Nephron (organoid): ENCODE data around the gene ZSWIM6.
A peak's percentile ranks its signal among the peaks of the same experiment; 100 is the strongest.

Source experiments
- H3K27ac Mint-ChIP-seq, 3 experiments: 2 replicates each; pipeline ENCODE4 v1.8.0; 2020; ENCODE audit warnings: mixed read lengths in 3 of 3, mild to moderate bottlenecking in 2 of 3, moderate library complexity in 1 of 3
- H3K27me3 Mint-ChIP-seq: 2 replicates; pipeline ENCODE4 v1.8.0; 2021; ENCODE audit warnings: low read depth, mild to moderate bottlenecking, moderate library complexity, mixed read lengths
- H3K36me3 Mint-ChIP-seq: 2 replicates; pipeline ENCODE4 v1.8.0; 2020; ENCODE audit warnings: low read depth, mixed read lengths
- H3K4me1 Mint-ChIP-seq: 2 replicates; pipeline ENCODE4 v1.8.0; 2020; ENCODE audit warnings: mixed read lengths
- H3K4me3 Mint-ChIP-seq, 3 experiments: 2 replicates each; pipeline ENCODE4 v1.8.0; 2020; ENCODE audit warnings: mild to moderate bottlenecking in 3 of 3, mixed read lengths in 3 of 3, moderate library complexity in 2 of 3
- H3K9me3 Mint-ChIP-seq: 2 replicates; pipeline ENCODE4 v1.8.0; 2020; ENCODE audit warnings: mixed read lengths
- TF ChIP-seq, protein P1 (sequence below), 3 experiments: fragments of 200-600 bp; sonication (generic); IDR thresholded peaks; one replicate each; pipeline ENCODE4 v1.5.0; 2021; ENCODE audit warnings: antibody characterized with exemption in 3 of 3; ENCODE audit not compliant: unreplicated experiment in 3 of 3

The ZSWIM6 gene

DNA sequence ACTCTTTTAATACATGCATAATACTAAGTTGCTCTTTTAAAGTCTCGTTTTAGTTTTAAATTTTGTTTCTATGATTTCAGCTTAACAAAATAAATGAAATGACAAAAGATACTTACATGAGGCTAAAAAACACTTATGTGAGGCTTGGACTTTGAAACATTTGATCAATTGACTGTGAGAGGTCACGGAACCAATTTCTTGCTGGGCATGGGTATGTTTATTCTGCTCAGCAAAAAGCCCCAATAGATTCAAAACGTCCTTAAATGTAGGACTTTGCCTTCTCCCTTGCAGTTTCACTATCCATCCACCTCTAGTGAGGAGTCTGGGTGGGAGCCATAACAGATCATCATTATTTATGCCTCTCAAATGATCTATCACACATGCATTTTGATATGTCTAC is 191.9 kb downstream of the ZSWIM6 start:
- H3K36me3 Mint-ChIP-seq: peaks cover 58% of the 10 kb centered on the region
- H3K9me3 Mint-ChIP-seq: peaks cover 5% of the 10 kb centered on the region
- peaks cover 11% of the 10 kb centered on the region for H3K4me1 Mint-ChIP-seq
- H3K4me3 Mint-ChIP-seq: no peak overlapping the region
- no peaks in the 10 kb centered on the region for H3K27me3 Mint-ChIP-seq
- TF ChIP-seq, protein P1, sequence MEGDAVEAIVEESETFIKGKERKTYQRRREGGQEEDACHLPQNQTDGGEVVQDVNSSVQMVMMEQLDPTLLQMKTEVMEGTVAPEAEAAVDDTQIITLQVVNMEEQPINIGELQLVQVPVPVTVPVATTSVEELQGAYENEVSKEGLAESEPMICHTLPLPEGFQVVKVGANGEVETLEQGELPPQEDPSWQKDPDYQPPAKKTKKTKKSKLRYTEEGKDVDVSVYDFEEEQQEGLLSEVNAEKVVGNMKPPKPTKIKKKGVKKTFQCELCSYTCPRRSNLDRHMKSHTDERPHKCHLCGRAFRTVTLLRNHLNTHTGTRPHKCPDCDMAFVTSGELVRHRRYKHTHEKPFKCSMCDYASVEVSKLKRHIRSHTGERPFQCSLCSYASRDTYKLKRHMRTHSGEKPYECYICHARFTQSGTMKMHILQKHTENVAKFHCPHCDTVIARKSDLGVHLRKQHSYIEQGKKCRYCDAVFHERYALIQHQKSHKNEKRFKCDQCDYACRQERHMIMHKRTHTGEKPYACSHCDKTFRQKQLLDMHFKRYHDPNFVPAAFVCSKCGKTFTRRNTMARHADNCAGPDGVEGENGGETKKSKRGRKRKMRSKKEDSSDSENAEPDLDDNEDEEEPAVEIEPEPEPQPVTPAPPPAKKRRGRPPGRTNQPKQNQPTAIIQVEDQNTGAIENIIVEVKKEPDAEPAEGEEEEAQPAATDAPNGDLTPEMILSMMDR (IDR thresholded peaks at IDR 0.05; ENCODE audit: unreplicated experiment in 3 of 3): no peak
- no peak overlapping the region for H3K27ac Mint-ChIP-seq

DNA sequence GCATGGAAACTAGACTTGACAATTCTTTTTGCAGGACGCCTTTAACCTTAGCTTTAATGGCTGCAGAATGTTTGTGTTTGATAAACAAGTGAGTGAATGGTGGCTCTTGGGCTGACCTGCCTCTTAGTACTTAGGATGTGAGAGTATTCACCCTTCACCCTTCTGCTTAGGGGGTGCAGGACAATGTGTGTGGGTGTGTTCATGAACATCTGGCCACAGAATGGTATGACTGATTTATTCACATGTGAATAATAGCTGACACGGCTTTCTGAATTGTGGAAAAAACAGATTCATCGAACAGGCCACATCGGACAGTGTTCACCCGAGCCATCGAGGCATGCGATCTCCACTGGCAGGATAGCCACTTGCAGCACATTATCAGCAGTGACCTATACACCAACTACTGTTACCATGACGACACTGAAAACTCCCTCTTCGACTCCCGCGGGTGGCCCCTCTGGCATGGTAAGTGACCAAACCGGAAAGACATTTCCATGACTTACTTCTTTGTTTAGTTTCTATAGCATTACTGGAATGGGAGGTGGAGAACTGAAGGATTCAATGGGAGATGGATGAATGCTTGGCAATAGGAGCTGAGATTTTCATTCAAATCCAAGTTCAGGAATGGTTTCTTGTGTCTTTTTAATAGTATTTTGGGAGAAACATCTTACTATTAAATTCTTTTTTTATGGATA is 193.6 kb downstream of the ZSWIM6 start:
- no peaks in the 10 kb centered on the region for H3K27me3 Mint-ChIP-seq
- H3K27ac Mint-ChIP-seq: peak overlapping the region; percentile 13 to 51 (median 46)
- TF ChIP-seq, protein P1 (IDR thresholded peaks at IDR 0.05; ENCODE audit: unreplicated experiment in 3 of 3): no peak
- H3K4me3 Mint-ChIP-seq: no peak overlapping the region
- no peaks in the 10 kb centered on the region for H3K9me3 Mint-ChIP-seq
- H3K4me1 Mint-ChIP-seq: peaks cover 11% of the 10 kb centered on the region
- peaks cover 66% of the 10 kb centered on the region for H3K36me3 Mint-ChIP-seq

DNA sequence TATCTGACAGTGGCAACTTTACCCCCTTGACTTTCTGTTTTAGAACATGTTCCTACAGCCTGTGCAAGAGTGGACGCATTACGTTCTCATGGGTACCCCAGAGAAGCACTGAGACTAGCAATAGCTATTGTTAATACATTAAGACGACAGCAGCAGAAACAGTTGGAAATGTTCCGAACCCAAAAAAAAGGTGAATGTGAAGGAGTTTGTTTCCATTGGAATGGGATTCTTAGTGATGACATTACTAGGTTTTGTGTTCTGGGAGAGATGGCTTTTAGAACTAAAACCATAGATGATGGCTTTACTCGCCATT is 194.1 kb downstream of the ZSWIM6 start:
- H3K27ac Mint-ChIP-seq: peak overlapping the region in 2 of 3 experiments; percentile 13 to 51
- peaks cover 71% of the 10 kb centered on the region for H3K36me3 Mint-ChIP-seq
- H3K4me1 Mint-ChIP-seq: peaks cover 14% of the 10 kb centered on the region
- no peaks in the 10 kb centered on the region for H3K9me3 Mint-ChIP-seq
- TF ChIP-seq, protein P1 (IDR thresholded peaks at IDR 0.05; ENCODE audit: unreplicated experiment in 3 of 3): no peak
- H3K4me3 Mint-ChIP-seq: no peak overlapping the region
- H3K27me3 Mint-ChIP-seq: no peaks in the 10 kb centered on the region

DNA sequence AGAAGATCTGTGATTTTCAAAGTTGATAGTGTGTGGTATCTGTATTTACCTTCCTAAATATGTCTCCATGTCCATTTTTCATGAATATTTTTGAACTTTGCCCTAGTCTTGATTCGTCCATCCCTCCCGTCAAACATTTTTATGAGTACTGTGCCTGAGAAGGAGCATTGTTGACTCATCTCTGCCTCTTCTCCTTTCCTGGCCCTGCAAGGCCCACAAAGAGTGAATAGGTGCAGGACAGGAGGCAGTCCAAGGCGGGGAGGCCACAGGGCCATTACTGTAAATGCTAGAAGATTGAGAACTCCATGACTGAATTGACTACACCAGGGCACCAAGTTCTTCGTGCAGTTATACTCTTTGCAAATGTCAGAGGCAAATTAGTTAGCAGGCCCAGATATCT is 200.9 kb downstream of the ZSWIM6 start:
- Mint-ChIP-seq H3K27ac (no peak overlapping the region), H3K4me3 (no peak overlapping the region), H3K4me1 (peaks cover 7% of the 10 kb centered on the region), H3K36me3 (peaks cover 75% of the 10 kb centered on the region), H3K9me3 (peaks cover 2% of the 10 kb centered on the region), H3K27me3 (no peaks in the 10 kb centered on the region)
- TF ChIP-seq, protein P1 (IDR thresholded peaks at IDR 0.05; ENCODE audit: unreplicated experiment in 3 of 3): no peak

DNA sequence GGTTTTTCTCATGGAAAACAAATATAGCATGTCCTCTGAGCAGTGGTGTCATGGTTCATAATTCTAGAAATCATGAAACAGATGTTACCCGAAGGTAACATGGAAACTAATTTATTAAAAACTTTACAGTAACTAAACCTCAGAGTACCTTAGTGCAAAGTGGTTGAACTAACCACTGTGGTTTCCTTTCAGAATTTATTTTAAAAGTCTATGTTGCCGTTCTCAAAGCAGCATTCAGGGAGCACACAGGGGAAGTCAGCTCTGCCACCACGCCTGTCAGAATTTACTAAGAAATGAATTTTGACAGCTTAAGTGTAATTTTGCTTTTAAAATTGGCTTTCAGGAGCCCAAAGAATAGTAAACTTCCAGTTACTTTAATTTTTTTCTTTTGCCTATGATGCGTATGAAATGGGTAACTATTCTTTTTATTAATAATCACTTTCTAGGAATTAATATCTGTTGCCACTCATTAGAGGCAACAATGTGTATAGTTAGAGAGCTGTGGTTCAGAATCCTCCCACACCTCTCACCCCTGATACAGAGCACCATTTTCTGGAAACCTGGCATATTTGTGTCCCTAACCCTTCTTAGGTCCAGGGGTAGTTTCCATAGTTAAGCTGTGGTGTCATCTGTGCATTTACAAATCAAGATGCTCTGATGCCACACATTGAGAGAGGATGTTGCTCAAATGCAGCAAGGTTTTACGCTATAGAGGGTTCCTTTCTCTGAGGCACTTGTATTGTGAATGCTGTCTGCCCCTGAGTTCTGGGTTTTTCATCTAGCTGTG is 202.6 kb downstream of the ZSWIM6 start:
- TF ChIP-seq, protein P1 (IDR thresholded peaks at IDR 0.05; ENCODE audit: unreplicated experiment in 3 of 3): no peak
- Mint-ChIP-seq H3K9me3 (peaks cover 2% of the 10 kb centered on the region), H3K27ac (no peak overlapping the region), H3K27me3 (no peaks in the 10 kb centered on the region), H3K4me3 (no peak overlapping the region), H3K4me1 (peaks cover 7% of the 10 kb centered on the region), H3K36me3 (peaks cover 81% of the 10 kb centered on the region)
